GM10248 (cell line): ENCODE results near the gene CCDC85C.

Experiments
- CTCF ChIA-PET: fragments of 300-600 bp; sonication (Branson Sonifier 250); formaldehyde crosslinking; extraction: SDS; loops from one replicate; lab custom pipeline; 2021; ENCODE audit warnings: antibody characterized with exemption; lab: Yijun Ruan, JAX
- POLR2A ChIA-PET: fragments of 350-650 bp; sonication (Branson Sonifier 250); formaldehyde crosslinking; extraction: SDS; loops from one replicate; lab custom pipeline; 2020; ENCODE audit warnings: antibody characterized with exemption; lab: Yijun Ruan, JAX
- DNase-seq: peaks from one replicate; pipeline ENCODE4 v3.0.0; 2012; ENCODE audit errors: extremely low spot score
- CTCF ChIP-seq: IDR thresholded peaks from 2 replicates; pipeline ENCODE4 v1.5.1; 2012; ENCODE audit warnings: mild to moderate bottlenecking, low read depth; ENCODE audit errors: extremely low read depth, missing control alignments, control extremely low read depth

Gene CCDC85C

GRCh38 chr14:99554757-99555531 is 49.1 kb downstream of the CCDC85C start:
- ChIA-PET POLR2A (no interaction called here), CTCF (no interaction called here)
- no peak for TF ChIP-seq CTCF
- DNase-seq = no peak

- ChIA-PET CTCF (no interaction called here), POLR2A (no interaction called here)
- no peak for TF ChIP-seq CTCF
- no peak for DNase-seq
Observed at GRCh38 chr14:99554184-99554583, 49.8 kb downstream of the CCDC85C start.

GRCh38 chr14:99552572-99553216 is 51.3 kb downstream of the CCDC85C start:
- POLR2A ChIA-PET = no interaction called here
- CTCF ChIA-PET = no interaction called here
- no peak for DNase-seq
- TF ChIP-seq CTCF = no peak

- ChIA-PET POLR2A (no interaction called here), CTCF (no interaction called here)
- DNase-seq = no peak
- no peak for TF ChIP-seq CTCF
Observed at GRCh38 chr14:99552021-99552553, 51.9 kb downstream of the CCDC85C start.

- DNase-seq = no peak
- TF ChIP-seq CTCF = no peak
- ChIA-PET CTCF (no interaction called here), POLR2A (no interaction called here)
Observed at GRCh38 chr14:99551034-99551922, 52.7 kb downstream of the CCDC85C start.

GRCh38 chr14:99550387-99550992 is 53.5 kb downstream of the CCDC85C start:
- DNase-seq = no peak
- no peak for TF ChIP-seq CTCF
- POLR2A ChIA-PET = no interaction called here
- CTCF ChIA-PET = no interaction called here
